ENCODE measurements around the gene GYPA. TPM values are rescaled to one million over a fixed set of nuclear protein-coding genes. Genes with fewer than 3 reads are reported as not detected.

The GYPA gene
- total RNA-seq, 6 experiments from 2014 or later: 0.20 to 3.6 (median 1.4) TPM; not detected in 3

GRCh38 chr4:144181391-144181790, 40.9 kb upstream of the GYPA start:
- H3K27ac ChIP-seq: no peak overlapping the region
- no peak for DNase-seq
- TF ChIP-seq, protein P1, sequence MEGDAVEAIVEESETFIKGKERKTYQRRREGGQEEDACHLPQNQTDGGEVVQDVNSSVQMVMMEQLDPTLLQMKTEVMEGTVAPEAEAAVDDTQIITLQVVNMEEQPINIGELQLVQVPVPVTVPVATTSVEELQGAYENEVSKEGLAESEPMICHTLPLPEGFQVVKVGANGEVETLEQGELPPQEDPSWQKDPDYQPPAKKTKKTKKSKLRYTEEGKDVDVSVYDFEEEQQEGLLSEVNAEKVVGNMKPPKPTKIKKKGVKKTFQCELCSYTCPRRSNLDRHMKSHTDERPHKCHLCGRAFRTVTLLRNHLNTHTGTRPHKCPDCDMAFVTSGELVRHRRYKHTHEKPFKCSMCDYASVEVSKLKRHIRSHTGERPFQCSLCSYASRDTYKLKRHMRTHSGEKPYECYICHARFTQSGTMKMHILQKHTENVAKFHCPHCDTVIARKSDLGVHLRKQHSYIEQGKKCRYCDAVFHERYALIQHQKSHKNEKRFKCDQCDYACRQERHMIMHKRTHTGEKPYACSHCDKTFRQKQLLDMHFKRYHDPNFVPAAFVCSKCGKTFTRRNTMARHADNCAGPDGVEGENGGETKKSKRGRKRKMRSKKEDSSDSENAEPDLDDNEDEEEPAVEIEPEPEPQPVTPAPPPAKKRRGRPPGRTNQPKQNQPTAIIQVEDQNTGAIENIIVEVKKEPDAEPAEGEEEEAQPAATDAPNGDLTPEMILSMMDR (IDR thresholded peaks at IDR 0.05): no peak
- TF ChIP-seq POLR2A (IDR thresholded peaks at IDR 0.05): no peak
- H3K4me1 ChIP-seq: no peaks in the 10 kb centered on the region
- H3K9me3 ChIP-seq: no peaks in the 10 kb centered on the region
- no peak overlapping the region for H3K4me3 ChIP-seq
- ATAC-seq: no peak
- 58% methylated on average over 8 of the region's 8 CpGs for WGBS (ENCODE audit: insufficient coverage, low coverage, low lambda C conversion rate, missing lambda C conversion rate)
- H3K36me3 ChIP-seq: no peaks in the 10 kb centered on the region
- no peaks in the 10 kb centered on the region for H3K27me3 ChIP-seq
- intact Hi-C loops (cut with DNase I): no loop called here

DNA sequence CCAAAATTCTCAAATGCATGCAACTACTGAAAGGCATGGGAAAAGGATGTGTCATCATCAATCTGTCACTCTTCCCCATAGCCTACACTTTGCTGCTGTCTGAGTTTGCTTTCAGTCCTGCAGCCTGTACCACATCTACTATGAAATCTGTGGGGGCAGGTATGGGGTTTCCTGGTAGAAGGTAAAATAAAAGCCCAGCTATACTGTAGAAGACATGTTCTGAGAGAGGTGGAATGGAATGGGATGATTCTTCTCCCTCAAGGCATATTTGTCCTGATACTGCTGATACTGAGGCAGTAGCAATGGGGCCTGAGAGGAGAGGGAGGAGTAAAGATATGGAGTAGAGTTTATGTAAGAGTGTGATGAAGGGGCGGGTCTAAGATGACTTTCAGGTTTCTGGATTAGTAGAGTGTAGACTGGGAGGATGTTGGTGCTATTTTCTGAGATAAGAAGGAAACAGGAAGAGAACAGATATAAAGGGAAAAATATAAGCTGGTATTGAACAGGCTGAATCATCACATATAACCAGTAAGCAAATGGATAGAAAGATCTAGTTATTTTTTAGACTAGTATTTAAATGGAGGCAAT, 38.7 kb upstream of the GYPA start:
- Histone ChIP-seq H3K27ac (no peak overlapping the region), H3K36me3 (no peaks in the 10 kb centered on the region), H3K4me3 (no peak overlapping the region), H3K9me3 (no peaks in the 10 kb centered on the region), H3K27me3 (no peaks in the 10 kb centered on the region), H3K4me1 (no peaks in the 10 kb centered on the region)
- TF ChIP-seq, protein P1 (IDR thresholded peaks at IDR 0.05): no peak
- TF ChIP-seq POLR2A (IDR thresholded peaks at IDR 0.05): no peak
- no peak for DNase-seq
- 33% methylated on average over 1 of the region's 1 CpG for WGBS (ENCODE audit: insufficient coverage, low coverage, low lambda C conversion rate, missing lambda C conversion rate)
- no peak for ATAC-seq
- intact Hi-C loops (cut with DNase I): loop anchor here (10.0 kb wide), 2 partner anchors 876 to 886 kb away; no protein-coding TSS in a partner anchor

- intact Hi-C loops (cut with DNase I): loop anchor here (10.0 kb wide), 2 partner anchors 876 to 886 kb away; no protein-coding TSS in a partner anchor
- Histone ChIP-seq H3K4me1 (no peaks in the 10 kb centered on the region), H3K9me3 (no peaks in the 10 kb centered on the region), H3K27ac (no peak overlapping the region), H3K36me3 (no peaks in the 10 kb centered on the region), H3K27me3 (no peaks in the 10 kb centered on the region), H3K4me3 (no peak overlapping the region)
- ATAC-seq: no peak
- DNase-seq: no peak
- no peak for TF ChIP-seq POLR2A (IDR thresholded peaks at IDR 0.05)
- TF ChIP-seq, protein P1 (IDR thresholded peaks at IDR 0.05): no peak
- 35% methylated on average over 2 of the region's 2 CpGs for WGBS (ENCODE audit: insufficient coverage, low coverage, low lambda C conversion rate, missing lambda C conversion rate)
These were observed 37.9 kb upstream of the GYPA start for GRCh38 chr4:144178414-144178813.

GRCh38 chr4:144176476-144176875, 36.0 kb upstream of the GYPA start:
- no peaks in the 10 kb centered on the region for H3K4me1 ChIP-seq
- no peaks in the 10 kb centered on the region for H3K36me3 ChIP-seq
- DNase-seq (no peak), ATAC-seq (no peak)
- no peaks in the 10 kb centered on the region for H3K9me3 ChIP-seq
- intact Hi-C loops (cut with DNase I): loop anchor here (10.0 kb wide), 2 partner anchors 878 to 888 kb away; no protein-coding TSS in a partner anchor
- no peak overlapping the region for H3K4me3 ChIP-seq
- no peaks in the 10 kb centered on the region for H3K27me3 ChIP-seq
- no peak for TF ChIP-seq POLR2A (IDR thresholded peaks at IDR 0.05)
- H3K27ac ChIP-seq: no peak overlapping the region
- 75% methylated on average over 1 of the region's 1 CpG for WGBS (ENCODE audit: insufficient coverage, low coverage, low lambda C conversion rate, missing lambda C conversion rate)

- Histone ChIP-seq H3K4me3 (no peak overlapping the region), H3K4me1 (no peaks in the 10 kb centered on the region), H3K27ac (no peak overlapping the region), H3K9me3 (no peaks in the 10 kb centered on the region), H3K36me3 (no peaks in the 10 kb centered on the region), H3K27me3 (no peaks in the 10 kb centered on the region)
- ATAC-seq (peak; percentile 71 to 90 (median 76)), DNase-seq (no peak)
- no peak for TF ChIP-seq POLR2A (IDR thresholded peaks at IDR 0.05)
- TF ChIP-seq, protein P1 (IDR thresholded peaks at IDR 0.05): peak; percentile 50 to 56 (median 52)
- intact Hi-C loops (cut with DNase I): loop anchor here (10.0 kb wide), 2 partner anchors 880 to 890 kb away; no protein-coding TSS in a partner anchor
- WGBS (ENCODE audit: insufficient coverage, low coverage, low lambda C conversion rate, missing lambda C conversion rate): under 1% methylated on average over 5 of the region's 5 CpGs
These were observed 34.0 kb upstream of the GYPA start for GRCh38 chr4:144174401-144175067.
